HG03095 (cell line): ENCODE results near the gene INO80E.

Experiments
- ATAC-seq: cut with Tn5 transposase; IDR thresholded peaks from one replicate; pipeline ENCODE4 v1.9.1; 2021; ENCODE audit warnings: moderate library complexity; ENCODE audit not compliant: unreplicated experiment

The INO80E gene

DNA sequence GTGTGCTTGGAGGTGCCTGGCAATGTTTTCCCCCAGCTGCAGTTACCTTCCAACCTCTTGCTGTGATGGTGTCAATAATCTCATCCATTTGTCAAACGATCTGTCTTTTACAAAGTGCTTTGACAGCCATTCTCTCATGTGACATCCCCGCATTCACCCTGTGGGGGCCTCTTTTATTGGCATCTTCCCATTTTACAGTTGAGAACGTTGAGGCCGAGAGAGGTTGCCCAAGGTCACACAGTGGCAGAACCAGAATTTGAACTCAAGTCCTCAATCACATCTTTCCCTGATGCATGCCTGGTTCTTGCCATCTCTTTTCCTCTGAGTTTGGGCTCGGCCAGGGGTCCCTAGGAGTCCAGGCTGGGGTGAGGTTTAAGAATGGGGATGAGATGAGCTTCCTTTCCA lies 20.9 kb upstream of the INO80E start:
- ATAC-seq, result no peak

- no peak for ATAC-seq
Observed at GRCh38 chr16:29975811-29976511, 20.1 kb upstream of the INO80E start.

- ATAC-seq, result no peak
Observed at GRCh38 chr16:29977063-29977825, 18.8 kb upstream of the INO80E start.

- ATAC-seq, result no peak
Observed at GRCh38 chr16:29978081-29978480, 18.0 kb upstream of the INO80E start.

GRCh38 chr16:29978564-29979270 lies 17.3 kb upstream of the INO80E start:
- no peak for ATAC-seq

DNA sequence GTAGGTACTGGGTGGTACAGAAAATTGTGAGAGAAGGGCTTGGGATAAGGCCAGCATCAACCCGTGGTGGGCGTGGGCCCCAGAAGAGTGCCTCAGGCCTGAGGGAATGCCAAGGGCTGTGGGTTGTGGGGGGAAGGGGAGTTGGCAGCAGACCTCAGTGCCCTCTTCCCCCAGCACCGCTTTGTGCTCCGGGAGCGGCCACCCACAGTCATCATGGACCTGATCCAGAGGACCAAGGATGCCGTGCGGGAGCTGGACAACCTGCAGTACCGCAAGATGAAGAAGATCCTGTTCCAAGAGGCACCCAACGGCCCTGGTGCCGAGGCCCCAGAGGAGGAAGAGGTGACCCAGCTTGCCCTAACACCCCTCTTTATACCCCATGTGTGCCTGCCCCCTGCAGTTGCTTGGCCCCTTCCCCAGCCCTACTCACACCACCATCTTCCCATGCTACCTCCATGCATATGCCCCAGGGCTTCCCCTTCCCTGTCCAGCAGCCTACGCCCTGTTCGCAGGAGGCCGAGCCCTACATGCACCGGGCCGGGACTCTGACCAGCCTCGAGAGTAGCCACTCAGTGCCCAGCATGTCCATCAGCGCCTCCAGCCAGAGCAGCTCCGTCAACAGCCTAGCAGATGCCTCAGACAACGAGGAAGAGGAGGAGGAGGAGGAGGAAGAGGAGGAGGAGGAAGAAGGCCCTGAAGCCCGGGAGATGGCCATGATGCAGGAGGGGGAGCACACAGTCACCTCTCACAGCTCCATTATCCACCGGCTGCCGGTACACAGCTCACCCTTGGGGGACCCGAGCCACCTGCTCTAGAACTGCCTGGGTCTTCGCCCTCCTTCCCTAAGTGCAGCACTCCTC lies 13.3 kb upstream of the INO80E start:
- no peak for ATAC-seq

DNA sequence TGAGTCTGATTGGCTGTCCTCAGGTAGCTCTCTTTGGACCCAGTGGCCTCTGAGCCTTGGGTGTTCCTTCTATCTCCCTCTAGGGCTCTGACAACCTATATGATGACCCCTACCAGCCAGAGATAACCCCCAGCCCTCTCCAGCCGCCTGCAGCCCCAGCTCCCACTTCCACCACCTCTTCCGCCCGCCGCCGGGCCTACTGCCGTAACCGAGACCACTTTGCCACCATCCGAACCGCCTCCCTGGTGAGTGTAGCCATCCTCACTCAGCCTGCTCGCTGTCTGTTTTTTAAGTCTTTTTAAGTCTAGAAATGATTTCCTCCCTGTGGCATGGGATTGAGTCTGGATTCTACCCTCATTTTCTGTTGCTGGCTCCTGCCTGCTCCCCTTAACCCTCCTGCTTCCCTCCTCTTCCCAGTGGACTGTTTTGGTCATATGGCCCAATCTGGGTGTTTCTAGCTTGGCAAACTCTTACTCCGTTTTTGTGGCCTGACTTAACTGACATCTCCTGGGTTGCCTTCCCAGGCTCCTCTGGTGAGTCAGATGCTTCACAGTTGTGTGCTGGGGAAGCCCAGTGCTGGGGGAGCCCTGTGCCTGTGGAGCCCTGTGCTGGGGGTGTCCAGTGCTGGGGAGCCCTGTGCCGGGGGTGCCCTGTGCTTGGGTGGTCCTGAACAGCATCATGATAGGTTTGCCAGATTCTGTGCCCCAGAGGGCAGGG lies 12.5 kb upstream of the INO80E start:
- ATAC-seq, result no peak

- no peak for ATAC-seq
Observed at GRCh38 chr16:29984137-29984763, 11.8 kb upstream of the INO80E start.

DNA sequence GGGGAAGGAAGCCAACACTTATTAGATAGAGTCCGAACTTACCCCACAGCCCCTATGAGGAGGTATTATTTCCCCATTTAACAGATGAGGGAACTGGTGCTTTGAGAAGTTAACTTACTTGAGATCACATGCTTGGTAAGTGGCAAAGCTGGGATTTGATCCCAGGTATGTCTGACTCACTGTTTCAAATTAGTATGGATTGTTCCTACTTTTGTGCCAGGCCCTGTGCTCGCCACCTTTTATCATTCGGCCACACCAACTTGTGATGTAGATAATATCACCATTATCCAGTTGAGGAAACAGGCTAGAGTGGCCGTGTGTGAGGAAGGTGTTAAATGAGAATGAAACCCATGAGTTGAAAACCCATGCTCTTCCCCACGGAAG lies 11.3 kb upstream of the INO80E start:
- ATAC-seq, result no peak

DNA sequence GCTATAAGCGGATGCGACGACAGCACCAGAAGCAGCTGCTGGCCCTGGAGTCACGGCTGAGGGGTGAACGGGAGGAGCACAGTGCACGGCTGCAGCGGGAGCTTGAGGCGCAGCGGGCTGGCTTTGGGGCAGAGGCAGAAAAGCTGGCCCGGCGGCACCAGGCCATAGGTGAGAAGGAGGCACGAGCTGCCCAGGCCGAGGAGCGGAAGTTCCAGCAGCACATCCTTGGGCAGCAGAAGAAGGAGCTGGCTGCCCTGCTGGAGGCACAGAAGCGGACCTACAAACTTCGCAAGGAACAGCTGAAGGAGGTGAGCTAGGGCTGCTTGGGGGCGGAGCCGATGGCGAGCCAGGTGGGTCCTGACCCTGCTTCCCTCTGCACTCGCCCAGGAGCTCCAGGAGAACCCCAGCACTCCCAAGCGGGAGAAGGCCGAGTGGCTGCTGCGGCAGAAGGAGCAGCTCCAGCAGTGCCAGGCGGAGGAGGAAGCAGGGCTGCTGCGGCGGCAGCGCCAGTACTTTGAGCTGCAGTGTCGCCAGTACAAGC lies 10.7 kb upstream of the INO80E start:
- no peak for ATAC-seq

DNA sequence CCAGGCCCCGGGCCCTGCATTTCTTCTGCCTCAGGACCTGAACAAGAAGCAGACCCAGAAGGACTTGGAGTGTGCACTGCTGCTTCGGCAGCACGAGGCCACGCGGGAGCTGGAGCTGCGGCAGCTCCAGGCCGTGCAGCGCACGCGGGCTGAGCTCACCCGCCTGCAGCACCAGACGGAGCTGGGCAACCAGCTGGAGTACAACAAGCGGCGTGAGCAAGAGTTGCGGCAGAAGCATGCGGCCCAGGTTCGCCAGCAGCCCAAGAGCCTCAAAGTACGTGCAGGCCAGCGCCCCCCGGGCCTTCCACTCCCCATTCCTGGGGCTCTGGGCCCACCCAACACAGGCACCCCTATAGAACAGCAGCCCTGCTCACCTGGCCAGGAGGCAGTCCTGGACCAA lies 9.8 kb upstream of the INO80E start:
- ATAC-seq, result no peak

DNA sequence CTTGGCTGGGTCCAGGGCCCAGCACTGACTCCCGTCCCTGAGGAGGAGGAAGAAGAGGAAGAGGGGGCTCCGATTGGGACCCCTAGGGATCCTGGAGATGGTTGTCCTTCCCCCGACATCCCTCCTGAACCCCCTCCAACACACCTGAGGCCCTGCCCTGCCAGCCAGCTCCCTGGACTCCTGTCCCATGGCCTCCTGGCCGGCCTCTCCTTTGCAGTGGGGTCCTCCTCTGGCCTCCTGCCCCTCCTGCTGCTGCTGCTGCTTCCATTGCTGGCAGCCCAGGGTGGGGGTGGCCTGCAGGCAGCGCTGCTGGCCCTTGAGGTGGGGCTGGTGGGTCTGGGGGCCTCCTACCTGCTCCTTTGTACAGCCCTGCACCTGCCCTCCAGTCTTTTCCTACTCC lies 9.1 kb upstream of the INO80E start:
- no peak for ATAC-seq

DNA sequence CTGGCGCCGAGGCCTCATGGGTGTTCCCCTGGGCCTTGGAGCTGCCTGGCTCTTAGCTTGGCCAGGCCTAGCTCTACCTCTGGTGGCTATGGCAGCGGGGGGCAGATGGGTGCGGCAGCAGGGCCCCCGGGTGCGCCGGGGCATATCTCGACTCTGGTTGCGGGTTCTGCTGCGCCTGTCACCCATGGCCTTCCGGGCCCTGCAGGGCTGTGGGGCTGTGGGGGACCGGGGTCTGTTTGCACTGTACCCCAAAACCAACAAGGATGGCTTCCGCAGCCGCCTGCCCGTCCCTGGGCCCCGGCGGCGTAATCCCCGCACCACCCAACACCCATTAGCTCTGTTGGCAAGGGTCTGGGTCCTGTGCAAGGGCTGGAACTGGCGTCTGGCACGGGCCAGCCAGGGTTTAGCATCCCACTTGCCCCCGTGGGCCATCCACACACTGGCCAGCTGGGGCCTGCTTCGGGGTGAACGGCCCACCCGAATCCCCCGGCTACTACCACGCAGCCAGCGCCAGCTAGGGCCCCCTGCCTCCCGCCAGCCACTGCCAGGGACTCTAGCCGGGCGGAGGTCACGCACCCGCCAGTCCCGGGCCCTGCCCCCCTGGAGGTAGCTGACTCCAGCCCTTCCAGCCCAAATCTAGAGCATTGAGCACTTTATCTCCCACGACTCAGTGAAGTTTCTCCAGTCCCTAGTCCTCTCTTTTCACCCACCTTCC lies 8.5 kb upstream of the INO80E start:
- ATAC-seq, result no peak

- ATAC-seq, result no peak
Observed at GRCh38 chr16:29988346-29989075, 7.5 kb upstream of the INO80E start.

DNA sequence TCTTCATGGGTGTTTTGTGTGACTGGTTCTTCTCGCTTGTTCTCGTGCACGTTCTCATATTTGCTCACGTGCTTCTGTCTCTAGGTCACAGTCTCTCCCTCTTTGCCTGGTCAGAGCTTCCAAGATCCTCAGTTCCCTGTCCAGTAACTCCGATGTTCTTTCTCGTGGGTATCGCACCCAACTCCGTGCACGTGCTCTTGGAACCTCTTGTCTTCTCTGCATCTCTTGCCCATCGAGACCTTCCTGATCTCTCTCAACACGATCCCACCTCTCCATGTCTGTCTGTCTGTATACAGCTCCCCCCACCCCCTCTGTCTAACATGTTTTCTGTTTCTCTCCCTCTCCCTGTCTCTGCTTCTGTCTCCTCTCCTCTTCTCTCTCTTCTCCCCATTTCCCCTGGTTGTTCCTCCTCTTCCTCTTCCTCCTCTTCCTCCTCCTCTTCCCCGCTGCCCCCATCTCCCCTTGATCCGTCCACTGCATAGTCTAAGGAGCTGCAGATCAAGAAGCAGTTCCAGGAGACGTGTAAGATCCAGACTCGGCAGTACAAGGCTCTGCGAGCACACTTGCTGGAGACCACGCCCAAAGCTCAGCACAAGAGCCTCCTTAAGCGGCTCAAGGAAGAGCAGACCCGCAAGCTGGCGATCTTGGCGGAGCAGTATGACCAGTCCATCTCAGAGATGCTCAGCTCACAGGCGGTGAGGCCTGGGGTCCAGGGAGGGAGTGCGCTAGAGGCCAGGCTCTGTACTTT lies 6.8 kb upstream of the INO80E start:
- no peak for ATAC-seq

DNA sequence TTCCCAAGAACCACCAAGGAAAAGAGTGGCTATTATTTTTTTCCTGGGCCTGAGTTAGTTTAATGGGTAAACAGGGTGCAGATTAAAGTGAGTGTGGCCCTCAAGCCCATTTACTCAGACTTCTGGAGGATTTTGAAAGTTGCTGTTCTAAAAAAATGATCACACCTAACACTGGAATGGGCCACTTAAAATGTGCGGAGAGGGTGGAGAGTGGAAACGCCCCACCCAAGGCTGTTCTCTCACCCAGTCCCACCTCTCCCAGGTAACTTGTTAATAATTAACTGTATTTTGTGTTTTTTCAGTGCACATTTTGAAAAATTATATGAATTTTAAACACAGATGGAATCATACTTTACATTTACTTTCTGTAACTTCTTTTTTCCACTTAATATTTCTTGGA lies 6.0 kb upstream of the INO80E start:
- ATAC-seq, result no peak

GRCh38 chr16:29990883-29991570 lies 5.0 kb upstream of the INO80E start:
- no peak for ATAC-seq
